ENCODE results near the gene BNIP5.

The BNIP5 gene

DNA sequence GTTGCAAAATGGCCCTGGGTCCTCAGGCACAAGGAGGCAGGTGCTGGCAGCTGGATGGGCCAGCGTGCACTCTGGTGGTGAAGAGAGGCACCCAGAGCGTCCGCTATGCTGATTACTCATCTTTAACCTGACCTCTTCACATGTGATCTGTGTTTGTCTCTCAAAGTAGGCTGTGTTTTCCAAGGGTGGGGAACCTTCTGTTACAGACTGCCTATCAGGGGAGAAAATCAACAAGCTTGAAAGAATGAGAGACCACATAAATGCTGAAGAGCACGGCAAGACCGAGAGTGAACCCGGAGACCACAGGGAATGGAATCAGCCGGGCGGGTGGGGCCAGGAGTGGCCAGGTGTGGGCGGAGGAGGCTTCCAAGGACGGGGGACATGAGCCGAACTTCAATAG, 16.2 kb downstream of the BNIP5 start:
- DNase-seq = no peak

DNA sequence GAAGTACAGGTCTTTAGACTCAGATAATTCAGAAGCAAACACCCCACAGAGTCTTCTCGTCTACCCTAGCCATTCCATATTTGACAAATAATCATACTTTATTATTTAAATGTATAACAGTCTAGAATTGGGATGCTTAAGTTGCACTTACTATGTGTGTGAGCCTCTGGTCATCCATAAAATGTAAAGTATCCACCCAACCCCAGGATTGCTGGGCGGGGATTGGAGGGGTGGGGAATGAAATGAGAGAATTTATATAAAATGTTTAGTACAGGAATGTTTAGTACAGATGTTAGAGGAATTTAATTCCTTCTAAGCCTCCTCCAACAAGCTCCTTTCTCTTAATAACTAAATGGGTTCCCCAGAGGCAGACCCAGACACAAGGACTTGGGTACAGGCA, 16.9 kb downstream of the BNIP5 start:
- DNase-seq = no peak

DNA sequence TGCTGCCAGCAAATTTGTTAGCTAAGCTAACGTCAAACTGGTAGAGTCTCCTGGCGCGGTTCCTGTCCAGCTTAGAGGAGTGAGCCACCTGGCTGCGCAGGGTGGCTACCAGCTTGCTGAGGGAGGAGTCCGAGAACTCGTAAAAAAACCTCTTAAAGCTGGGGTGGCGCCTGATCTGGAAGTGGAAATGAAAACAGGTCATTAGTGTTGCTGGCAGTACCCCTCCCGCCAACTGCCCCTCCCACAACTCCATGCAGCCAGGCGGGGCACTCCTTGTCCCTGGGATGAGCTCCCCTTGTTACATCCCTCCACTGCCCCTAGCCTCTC, 17.3 kb downstream of the BNIP5 start:
- no peak for DNase-seq

DNA sequence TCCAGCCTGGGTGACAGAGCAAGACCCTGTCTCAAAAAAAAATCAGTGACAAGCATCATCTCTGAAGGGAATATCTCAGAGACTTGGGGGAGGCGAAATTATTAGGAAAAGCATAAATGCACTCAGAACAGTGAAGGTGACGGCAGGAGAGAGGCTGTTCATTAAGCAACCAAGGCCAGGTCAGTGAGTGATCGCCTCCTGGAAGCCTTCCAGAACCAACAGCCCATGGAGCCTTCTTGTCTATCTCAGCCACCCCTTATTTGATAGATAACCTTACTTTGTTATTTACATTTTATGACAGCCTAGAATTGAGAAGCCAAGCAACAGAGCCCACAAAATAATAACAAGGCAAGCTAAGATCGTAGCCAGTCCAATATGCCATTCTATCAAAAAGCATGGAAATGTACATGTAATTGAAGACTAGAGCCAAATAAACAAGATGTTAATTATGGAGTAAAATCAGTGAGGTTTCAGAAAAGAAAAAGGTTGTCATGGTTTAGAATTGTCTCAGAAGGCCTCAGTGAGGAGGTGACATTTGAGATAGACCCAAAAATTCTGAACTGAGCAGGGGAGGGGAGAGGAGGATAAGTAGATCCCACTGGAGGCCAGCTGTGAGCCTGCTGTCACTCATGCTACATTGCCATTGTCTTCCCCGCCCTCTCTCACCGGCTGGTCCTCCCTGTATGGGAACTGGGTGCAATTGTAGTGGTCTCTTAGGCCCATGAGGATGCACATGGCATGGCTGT, 17.8 kb downstream of the BNIP5 start:
- DNase-seq = peak; percentile 20

DNA sequence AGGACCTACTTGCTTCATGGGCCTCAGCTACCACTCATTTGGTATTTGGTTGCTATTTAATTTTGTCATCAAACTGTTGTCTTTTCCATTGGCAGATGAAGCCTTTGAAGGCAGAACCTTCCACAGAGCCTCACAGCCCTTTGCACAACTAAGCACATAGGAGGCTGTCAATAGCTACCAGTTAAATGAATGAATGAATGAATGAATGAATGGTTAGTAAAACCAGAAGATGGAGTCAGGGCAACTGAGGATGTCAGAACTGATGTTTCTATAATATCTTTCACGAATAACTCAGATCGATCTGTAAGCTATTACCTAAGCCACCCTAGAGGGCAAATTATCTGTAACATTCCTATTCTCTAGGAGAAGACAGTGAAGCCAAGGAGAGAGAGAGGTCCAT, 19.1 kb downstream of the BNIP5 start:
- no peak for DNase-seq

DNA sequence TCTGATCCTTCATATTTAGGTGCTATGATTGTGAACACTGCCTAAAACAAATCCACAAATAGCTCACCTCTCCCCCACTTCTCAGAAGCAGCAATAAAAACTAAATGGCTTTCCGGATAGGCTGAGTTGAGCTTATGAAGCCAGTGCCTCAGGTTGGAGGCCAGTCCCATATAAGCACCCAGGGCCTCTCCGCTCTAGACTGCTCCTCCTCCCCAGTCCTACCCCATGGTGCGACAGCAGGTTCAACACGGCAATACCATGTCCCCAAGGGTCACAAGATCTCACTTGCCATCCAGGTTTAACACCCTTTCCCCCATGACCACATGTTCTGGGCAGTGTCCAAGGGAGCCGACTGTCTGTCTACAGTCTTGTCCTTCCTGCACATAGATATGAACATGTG, 20.8 kb downstream of the BNIP5 start:
- no peak for DNase-seq

DNA sequence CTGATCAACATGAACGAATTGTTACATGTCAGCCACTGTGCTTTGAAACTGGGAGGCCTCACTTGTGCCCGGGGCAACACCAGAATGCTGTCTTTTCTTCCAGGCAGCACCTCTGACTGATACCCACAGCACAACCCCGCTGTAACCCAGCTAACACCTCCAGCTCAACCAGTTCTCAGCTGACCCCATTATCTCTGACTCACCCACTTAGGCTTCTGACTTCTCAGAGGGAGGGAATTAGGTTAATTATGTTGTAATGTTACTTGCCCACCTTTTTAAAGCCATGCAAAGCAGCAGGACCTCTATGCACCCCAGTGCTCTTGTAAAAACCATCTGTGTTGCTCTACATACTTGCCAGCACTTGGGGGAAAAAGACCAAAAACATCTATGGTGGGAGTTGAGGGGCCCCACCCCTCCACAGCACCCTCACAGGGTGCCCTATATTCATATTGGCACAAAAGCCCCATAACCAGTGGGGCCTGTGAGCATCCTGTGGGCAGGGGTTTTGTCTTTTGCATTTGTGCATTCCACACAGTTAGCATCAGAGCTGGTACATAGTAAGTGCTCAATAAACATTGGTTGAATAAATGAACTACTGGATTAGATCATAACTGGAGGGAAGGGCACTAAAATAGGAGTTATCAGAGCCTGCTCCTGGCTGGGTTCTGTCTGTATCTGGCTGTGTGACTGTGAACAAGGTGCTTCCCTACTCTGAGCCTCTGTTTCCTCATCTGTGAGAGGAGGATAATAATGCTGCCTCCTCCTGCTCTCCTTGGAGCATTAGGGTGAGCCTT, 22.3 kb downstream of the BNIP5 start:
- peak; percentile 94 for DNase-seq

DNA sequence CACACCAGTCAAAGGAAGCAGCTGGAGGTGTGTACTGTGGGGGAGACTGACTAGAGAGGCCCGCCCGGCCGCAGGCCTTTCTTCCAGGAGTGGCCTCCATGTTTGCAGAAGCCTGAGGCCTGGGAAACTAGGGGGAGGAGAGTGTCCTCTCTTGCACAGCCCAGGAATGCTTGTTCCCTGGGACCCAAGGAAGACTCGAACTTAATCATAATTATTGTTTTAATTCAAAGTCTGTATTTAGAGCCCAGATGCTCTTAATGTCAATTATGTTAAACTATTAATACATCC, 23.1 kb downstream of the BNIP5 start:
- DNase-seq = no peak

DNA sequence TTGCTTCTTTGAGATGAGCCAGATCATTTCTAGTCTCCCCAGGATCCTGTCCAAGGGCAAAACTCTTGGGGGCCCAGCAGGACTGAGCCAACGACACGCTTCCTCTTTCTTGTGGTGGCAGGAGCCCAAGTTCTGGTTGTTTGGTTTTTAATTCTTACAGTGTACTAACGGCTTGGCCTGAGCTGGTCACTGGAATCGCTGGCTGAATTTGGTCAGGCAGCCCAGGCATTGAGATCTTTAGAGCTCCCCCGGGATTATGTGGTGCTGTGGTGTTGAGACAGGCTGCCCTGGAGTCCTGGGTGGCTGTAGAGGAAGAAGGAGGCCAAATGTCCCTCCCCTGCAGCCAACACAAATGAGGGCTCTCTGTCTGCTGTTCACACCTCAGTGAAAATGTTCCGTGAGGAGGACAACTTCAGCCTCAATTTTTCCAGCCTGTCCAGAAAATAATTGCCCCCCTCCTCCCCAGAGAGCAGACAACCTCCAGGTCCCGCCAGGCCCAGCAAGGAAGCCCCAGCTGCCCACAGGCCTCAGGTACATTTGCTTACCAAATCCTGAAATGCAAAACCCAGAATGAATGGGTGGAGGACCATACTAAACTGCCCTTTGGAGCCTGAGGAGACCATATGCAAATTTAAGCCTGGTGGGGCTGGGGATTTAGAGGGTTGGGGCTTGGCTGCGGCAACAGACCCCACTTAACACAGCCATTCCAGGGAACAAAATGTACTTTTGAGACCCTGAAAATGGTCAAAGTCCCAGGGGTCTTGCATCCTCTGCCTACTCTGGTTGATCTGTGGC, 23.6 kb downstream of the BNIP5 start:
- DNase-seq = no peak

DNA sequence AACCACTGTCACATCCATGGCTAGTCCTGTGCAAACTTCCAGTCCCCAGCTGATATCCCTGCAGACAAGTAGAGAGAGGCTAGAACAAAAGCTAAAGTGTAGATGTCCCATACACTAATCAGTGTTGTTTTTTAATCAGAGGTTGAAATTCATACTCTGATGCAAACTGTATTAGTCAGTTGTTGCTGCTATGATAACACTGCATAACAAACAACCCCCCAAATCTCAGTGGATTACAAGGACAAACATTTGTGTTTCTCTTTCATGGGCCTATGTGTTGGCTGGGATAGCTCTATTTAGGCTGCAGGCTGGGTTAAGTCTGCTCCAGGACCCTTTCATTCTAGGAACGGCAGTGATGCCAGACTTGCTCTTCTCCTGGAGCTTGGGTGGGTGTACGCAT, 26.8 kb downstream of the BNIP5 start:
- DNase-seq = no peak

DNA sequence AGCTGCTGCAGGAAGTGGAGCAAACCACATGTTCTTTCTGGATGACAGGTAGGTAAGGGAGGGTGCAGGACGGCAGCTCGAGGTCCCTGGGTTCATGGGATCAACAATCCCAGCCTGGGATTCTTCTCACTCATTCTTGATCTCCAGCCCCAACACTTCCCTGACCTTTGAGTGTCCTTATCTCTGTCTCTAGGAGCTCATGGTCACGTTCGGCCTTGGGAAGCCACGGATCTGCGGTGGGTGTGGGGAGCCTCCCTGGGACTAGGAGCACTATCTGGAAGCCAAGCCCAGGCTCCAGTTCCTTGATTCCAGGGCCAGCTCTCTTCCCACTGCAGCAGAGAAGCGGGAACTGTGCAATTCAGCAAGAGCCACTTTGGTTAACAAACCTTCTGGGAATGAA, 27.5 kb downstream of the BNIP5 start:
- no peak for DNase-seq

DNA sequence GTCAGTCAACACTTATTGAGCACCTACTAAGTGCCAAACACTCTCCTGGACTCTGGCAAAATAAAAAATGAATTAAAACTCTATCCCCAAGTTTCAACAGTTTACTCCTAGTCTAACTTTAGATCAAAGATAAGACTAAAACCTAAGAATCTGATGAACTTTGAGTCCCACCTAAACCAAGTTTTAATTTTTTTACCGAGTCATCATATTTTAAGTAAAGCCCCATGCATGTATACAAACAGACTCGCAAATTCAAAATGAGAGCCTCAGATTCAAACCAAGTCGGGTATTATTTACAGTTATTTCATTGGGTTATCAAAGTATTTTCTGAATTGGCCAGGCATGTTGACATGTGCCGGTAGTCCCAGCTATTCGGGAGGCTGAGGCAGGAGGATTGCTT, 28.2 kb downstream of the BNIP5 start:
- DNase-seq = no peak

DNA sequence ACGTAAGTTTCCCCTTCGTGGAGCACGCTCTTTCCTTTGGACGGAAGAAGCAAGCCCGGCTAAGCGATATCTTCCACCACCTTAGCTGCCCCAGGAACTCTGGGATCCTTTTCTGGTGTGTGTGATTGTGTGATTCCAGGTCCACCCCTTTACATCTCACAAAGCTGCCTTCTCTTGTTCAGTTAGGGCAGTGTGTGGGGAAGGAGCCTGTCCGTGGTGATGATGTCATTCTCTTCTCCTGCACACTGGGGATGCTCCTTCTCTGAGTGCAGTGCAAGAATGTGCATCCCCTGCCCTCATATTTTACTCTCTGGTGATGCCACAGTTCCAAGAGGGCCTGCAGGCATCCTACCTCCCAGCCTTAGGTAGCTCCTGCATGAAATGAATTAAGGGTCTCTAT, 30.3 kb downstream of the BNIP5 start:
- no peak for DNase-seq

DNA sequence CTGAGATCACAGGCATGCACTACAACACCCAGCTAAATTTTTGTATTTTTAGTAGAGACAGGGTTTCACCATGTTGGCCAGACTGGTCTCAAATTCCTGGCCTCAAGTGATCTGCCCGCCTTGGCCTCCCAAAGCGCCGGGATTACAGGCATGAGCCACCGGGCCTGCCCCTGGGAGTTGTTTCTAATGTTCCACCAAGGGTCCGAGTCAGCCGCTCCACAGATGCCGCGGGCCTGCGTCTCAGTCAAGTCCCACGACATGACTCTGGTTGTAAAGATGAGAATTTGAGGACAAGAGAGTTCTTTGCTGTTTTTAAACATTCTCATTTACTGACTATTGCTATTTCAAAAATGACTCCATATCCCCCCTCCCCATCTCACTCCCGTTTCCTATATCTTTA, 30.8 kb downstream of the BNIP5 start:
- DNase-seq = no peak

DNA sequence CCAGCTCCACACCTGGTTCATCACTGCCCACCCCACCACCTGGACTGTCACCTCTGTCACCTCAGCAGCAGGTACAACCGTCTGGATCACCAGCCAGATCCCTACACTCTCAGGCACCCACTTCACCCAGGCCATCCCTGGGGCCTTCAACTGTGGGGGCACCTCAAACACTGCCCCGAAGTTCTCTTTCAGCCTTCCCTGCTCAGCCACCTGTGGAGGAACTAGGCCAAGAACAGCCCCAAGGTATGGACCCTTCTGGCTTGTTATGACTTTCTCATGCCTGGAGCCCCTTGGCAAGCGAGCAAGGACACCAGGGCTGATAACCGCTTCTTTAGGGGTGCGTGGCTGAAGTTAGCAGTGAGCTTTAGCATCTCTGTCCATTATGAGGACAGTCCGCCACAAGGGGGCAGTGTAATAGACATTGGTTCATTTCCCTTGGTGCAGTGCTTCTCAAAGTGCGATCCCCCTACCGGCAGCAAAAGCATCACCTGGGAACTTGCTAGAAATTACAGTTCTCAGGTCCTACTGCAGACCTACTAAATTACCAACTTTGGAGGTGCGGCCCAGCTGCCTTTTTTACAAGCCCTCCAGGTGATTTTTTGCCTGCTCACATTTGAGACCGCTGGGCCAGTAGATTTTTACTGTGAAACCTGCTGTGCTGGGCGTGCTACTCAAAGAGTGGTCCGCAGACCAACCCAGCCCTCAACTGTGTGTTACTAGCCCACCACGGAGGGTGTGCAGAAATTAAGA, 34.3 kb downstream of the BNIP5 start:
- DNase-seq = peak; percentile 59

DNA sequence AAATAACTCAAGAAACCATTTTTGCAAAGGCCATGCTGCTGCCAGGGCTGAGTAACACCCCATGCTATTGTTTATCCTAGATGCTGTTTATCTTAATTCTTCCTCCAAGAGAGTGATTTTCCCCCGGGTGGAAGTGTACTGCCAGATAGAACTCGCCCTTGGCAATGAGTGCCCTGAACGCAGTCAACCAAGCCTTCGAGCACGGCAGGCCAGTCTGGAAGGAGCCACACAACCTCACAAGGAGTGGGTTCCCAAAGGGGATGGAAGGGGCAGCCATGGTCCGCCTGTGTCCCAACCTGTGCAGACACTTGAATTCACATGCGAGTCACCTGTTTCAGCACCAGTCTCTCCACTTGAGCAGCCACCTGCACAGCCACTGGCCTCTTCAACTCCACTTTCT, 34.9 kb downstream of the BNIP5 start:
- DNase-seq = no peak

DNA sequence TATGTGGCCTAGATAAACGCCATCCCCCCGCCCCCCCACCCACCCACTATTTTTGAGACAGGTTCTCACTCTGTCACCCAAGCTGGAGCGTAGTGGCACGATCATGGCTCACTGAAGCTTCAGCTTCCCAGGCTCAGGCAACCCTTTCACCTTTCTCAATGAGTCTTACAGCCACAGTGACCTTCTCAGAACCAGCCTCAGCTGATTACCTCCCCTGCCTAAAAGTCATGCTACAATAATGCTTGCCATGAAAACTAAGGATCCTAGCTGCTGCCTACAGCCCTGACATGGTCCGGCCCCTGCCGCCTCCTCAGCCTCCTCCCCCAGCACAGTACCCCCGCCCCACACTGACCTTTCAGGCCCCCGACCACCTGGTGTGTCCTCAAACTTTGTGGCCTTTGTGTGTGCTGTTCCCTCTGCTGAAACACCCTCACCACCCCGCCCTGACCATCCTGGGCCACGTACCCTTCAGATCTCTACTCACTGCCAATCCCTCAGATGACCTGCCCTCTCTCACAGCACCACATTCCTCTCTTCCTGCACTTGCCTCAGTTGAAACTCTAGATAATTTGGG, 35.5 kb downstream of the BNIP5 start:
- peak; percentile 46 for DNase-seq

DNA sequence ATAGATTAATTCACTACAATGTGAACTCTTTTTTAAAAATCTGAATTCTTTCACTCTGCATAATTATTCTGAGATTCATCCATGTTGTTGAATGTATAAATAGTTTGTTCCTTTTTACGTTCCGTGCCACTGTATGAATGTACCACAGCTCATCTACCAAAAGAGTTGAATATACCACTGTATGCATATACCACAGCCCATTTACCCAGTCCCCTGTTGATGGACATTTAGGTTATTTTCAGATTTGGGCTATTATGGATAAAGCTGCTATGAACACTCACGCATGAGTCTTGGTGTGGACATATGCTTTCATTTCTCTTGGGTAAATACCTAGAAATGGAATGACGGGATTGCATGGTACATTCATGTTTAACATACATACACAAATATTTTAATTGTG, 38.7 kb downstream of the BNIP5 start:
- DNase-seq = no peak

DNA sequence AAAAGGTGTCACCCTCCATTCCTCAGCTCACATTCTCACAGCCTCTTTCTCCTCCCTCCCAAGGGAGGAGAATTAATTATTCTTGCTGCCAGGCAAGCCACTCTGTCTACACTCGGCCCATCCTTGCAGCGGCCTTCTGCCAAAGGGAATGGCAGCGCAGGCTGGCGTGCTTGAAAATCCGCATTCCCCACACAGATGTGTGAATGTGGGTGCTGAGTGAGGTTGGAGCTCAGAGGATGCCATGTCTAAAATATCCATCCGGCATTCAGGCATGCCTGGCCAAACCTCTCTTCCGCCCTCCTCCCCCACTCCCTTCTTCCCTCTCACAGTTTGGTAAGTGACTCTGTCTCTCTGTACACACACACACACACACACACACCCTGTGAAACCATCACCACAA, 39.2 kb downstream of the BNIP5 start:
- DNase-seq = no peak

DNA sequence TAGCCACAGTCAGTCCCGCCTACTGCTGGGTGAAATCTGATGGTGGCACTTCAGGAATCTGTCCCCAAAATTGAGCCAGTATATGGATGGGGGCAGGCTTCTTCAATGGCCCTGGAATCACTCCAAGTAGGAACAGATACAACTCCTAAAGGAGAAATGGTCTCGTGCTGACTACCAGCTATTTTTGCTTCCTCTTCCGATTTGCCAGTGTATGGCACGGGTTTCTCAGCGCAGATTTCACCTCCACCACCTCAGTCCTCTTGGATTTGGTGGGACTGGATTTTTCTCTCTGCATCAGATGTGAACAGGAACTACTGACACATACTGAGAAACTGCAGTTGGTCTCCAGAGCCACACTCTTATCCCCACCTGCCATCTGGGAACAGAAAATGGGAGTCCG, 39.6 kb downstream of the BNIP5 start:
- DNase-seq = no peak

DNA sequence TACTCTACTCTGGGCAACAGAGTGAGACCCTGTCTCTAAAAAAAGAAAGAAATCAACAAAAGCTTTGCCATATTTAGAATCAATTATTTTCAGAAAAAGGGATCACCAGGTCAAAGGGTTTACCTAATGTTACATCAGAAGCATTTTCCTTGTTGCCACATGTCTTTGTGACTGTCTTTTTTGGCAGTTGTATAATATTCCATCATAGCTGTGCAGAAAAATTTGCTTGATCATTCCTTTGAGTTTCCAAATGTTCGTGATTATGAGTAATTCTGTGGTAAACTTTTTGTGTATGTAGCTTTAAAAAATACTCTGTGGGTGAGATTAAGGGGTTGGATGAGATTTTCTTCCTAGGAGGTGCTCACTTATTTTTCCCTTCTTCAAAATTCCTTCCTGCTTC, 40.4 kb downstream of the BNIP5 start:
- DNase-seq = no peak

DNA sequence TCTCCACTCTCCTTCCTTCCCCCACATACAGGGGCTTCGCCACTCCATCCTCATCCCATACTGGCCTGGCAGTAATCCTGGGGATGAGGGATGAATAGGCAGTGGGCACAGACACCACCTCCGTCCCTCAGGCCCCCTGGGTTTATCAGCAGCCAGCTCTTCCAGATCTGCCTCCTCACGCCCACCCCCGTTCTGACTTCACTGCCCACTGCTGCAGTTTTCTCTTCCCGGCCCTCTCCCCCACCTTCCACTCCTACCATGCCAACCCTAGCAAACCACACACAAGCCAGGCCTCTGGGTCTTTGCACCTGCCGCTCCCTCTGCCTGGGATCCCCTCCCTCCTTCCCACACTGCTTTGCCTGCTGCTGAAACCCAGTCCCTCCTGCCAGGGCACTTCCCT, 44.5 kb downstream of the BNIP5 start:
- no peak for DNase-seq

All from NCI-H226 (cell line).